ENCODE data around the gene SAFB.
A peak's percentile ranks its signal among the peaks of the same experiment; 100 is the strongest.
"Not testable (repeated sequence)": the region's sequence is repeated elsewhere in the genome, so short reads cannot be mapped to it uniquely, and the experiment has no call there.

SAFB gene

GRCh38 chr19:5697022-5697889 lies 74.4 kb downstream of the SAFB start:
- DNase-seq (ENCODE audit: low spot score), result no peak

DNA sequence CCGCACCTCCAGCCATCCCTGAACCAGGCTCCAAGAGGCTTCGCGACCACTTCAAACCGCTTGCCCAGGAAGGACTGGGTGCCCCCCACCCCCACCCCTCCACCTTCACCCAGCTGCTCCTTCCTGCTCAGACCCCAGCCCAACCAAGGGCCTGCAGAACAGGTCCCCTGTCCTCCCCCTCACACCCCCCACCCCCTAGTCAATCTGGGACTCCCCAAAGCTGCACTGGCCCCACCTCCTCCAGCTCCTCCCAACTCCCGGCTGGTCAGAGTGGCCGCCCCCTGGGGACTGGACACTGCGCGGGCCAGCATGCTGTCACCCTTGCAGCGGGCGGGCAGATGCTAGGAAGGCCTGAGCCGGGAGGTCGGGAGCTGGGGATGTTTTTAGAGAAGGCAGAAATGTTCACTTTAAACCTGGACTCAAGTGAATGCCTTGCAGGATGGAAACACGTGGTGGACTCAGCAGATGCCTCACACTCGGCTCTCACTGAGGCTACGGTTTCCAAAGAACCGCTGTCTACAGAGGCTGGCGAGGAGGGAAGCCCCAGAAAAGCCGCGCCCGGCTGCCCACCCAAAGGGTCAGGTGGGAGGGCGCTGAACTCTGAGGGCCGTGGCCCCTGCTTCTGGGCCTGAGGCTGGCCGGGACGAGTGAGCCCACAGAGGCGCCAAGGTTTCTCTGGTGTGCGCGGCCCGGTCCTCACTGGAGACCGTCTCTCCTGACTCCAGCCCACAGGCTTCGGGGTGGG lies 75.2 kb downstream of the SAFB start:
- DNase-seq (ENCODE audit: low spot score), result no peak

DNA sequence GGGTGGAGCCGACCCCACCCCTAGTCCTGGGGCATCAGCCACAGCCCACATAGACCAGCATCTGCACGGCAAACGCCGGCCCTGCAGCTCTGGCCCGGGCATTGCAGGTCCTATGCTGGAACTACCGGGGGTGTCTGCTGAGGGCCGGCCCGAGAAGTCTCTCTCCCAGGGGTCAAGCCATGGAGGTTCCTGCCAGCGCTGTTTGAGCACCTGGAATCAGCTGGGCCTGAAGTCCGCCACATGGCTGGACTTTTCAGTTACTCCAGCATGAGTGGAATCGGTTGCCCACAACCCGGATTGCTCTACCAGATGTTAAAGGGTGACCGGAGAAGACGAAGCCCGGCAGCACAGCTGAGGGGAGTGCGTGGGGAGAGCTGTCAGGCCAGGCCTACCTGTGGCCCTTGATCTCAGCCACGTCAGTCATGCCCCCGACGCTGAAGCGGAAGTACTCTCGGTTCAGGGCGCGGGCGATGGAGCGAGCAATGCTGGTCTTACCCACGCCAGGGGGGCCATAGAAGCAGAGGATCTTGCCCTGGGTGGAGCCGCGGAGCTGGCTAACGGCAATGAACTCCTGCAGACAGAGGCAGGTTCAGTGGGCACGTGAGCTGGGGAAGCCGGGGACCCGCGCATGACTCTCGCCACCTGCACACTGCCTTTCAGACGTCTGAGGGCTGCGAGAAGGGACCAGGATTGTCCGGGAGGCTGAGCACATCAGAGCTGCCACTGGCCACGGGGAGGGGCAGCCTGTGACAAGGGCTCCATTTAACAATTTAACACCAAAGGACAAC lies 75.9 kb downstream of the SAFB start:
- no peak for DNase-seq (ENCODE audit: low spot score)

DNA sequence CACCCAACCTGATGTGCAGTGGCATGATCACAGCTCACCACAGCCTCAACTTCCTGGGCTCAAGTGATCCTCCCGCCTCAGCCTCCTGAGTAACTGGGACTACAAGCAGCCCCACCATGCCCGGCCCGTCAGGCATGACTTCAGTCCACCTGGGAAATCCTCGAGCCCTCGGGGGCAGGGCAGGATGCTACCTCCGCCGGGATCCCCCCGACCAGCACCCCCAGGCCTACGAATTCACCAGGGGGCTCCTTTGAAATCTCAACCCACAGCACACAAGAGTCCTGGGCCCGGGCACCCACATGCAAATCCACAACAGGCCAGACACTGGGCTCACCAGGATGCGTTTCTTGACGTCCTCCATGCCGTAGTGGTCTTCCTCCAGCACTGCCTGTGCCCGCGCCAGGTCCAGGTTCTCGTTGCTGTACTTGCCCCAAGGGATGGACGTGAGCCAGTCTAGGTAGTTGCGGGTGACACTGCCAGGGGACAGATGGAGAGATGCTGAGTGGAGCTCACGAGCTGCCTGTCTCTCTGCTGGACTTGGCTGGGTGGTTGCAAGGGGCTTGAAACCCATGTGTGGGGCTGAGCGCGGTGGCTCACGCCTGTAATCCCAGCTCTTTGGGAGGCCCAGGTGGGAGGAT lies 77.7 kb downstream of the SAFB start:
- DNase-seq (ENCODE audit: low spot score), result no peak

DNA sequence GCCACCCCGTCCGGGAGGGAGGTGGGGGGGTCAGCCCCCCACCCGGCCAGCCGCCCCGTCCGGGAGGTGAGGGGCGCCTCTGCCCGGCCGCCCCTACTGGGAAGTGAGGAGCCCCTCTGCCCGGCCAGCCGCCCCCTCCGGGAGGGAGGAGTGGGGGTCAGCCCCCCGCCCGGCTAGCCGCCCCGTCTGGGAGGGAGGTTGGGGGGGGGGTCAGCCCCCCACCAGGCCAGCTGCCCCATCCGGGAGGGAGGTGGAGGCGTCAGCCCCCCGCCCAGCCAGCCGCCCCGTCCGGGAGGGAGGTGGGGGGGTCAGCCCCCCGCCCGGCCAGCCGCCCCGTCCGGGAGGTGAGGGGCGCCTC lies 79.1 kb downstream of the SAFB start:
- not testable (repeated sequence) for DNase-seq (ENCODE audit: low spot score)

GRCh38 chr19:5703819-5704818 lies 81.2 kb downstream of the SAFB start:
- no peak for DNase-seq (ENCODE audit: low spot score)

DNA sequence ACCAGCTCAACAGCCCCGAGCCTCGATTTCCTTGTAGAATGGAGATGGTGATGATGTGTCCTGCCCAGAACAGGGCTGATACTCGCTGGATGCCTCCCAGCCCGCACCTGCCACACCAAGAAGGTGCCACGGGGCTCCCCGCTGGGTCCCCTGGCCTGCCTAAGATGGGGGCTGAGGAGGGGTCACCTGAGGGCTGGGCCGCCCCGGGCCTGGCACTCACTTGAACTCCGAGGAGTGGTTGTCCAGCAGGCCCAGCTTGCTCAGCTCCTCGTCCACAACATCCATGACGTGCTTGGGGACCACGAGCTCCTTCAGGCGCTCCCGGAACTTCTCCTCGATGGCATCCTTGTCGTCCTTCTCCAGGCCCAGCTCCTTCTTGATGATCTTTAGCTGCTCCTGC lies 82.7 kb downstream of the SAFB start:
- no peak for DNase-seq (ENCODE audit: low spot score)

- no peak for DNase-seq (ENCODE audit: low spot score)
These were observed 84.1 kb downstream of the SAFB start for GRCh38 chr19:5706876-5707573.

DNA sequence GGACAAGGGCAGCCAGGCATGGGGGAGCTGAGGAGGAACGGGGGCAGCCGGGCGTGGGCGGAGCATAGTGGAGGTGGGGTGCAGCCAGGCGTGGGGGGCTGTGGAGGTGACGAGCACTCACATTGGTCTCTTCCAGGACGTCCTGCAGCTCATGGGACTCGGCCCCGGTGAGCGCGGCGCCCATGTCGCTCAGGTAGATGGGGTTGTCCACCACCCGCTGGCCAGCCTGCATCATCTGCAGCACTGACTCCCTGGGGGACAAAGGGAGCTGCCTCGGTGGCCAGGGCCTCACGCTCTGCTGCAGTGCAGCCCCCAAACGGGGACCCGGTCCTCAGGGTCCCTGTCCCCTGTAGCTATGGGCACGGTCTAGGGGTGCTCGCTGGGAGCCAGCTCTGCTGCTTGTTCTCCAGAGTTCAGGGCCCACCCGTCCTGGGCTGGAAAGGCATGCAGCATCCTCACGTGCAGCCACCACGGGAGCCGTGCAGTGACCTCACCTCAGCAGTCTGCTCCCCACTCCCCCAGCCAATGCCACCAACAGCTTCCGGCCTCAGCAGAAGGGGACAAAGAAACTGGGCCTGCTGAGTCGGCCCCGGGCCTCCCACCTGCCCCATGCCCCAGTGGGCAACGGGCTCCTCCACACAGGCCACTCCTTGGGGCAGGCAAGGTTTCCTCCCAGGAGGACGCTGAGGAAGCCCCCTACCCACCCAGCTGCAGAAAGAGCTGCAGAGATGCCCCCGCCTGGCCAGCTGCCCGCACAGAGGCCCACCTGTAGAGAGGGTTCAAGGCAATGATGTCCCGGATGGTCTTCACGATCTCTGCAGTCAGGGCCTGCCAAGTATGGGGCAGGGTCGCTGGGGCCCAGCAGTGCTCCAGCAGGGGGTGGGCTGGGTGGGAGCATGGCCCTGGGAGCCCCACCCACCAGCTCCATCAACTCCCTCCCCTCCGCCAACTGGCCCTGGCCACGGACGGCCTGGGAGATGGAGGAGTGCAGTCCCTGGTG lies 85.0 kb downstream of the SAFB start:
- peak; percentile 13 for DNase-seq (ENCODE audit: low spot score)

DNA sequence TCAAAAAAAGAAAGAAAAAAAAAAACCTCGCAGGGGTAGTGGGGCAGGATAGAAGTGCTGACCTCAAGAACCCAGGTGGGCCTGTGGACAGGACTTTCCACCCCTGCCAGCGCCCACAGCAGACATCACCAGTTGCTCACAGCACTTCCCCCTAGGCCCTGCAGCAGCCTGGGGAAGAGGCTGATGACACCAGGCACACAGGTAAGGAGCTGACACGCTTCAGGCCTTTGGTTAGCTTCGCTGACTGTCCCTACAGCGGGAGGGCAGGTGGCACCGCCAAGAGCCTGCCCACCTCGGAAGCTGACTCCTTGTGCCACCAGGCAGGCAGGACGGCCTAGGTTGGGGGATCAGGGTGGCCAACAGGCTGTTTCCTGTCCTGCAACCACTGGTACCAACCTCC lies 88.1 kb downstream of the SAFB start:
- no peak for DNase-seq (ENCODE audit: low spot score)

DNA sequence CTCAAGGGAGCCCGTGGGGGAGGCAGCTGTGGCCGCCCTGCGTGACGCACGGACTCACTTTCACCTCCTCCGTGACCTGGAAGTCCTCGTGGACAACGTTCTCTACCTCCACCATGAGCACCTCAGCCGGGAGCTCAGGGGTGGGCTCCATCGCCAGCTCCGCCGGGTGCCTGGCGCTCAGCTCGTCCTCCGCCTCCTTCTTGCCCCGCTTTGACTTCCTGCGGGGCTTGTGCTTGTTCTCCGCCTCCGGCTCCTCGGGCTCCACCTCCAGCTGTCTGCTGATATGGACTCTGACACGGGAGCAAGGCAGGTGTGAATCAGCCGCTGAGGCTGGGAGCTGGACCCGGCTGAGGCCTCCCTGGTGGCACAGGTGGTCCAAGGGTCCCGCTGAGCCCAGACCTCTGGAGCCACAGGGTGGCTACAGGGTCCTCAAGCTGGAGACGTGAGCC lies 88.9 kb downstream of the SAFB start:
- DNase-seq (ENCODE audit: low spot score), result no peak

DNA sequence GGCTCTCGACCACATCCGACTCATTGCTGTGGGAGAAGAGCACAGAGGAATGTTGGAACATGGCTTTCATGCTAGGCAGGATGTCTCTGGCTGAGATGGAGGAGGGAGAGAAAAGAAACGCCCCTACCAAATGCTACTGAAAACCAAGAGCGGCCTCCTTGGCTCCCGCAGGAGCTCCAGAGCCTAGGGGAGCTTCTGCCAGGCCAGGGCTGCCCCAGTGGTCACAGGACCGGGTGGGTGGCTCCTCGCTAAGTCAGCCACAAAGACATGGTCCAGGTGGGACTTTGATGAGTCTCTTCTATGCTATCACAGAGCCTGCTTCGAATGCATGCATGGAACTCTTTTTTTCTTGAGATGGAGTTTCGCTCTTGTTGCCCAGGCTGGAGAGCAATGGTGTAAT lies 90.3 kb downstream of the SAFB start:
- DNase-seq (ENCODE audit: low spot score), result no peak

DNA sequence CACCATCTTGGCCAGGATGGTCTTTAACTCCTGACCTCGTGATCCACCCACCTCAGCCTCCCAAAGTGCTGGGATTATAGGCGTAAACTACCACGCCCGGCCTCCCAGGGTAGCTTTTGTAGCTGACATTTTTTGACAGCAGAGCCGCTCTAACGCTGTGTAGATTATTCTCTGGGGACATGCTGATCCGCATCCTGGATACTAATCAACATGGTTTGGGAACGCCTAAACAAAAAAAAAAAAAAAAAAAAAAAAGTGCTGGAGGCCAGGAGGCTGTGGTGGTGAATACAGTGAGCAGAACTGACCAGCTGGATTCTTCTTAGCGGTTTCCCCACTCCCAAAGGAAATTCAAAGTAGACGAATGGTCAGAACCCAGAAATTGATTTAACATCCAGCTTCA lies 91.9 kb downstream of the SAFB start:
- DNase-seq (ENCODE audit: low spot score), result no peak

- DNase-seq (ENCODE audit: low spot score), result no peak
These were observed 94.5 kb downstream of the SAFB start for GRCh38 chr19:5717215-5717935.
